ENCODE data around the gene PRKCE.
A peak's percentile ranks its signal among the peaks of the same experiment; 100 is the strongest.

Gene PRKCE

DNA sequence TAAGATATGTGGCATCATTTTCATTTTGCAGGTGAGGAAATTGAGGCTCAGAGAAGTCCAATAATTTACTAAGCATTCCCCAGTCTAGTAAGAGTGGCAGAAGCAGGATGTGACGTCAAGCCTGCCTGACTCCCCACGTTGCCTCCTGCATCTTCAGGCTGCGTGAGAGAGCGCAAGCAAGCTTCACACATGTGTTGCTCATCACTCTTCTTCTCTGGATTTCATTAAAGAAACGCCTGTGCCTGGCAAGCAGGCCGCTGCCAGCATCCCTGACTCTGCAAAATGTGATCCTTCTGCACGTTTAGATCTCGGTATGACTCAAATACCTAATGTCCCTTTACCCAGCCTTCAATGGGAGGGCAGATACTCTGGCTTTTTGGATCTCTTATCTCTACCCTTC lies 96.8 kb downstream of the PRKCE start:
- DNase-seq (ENCODE audit: insufficient read length, low spot score) (no peak), FAIRE-seq (no peak)

DNA sequence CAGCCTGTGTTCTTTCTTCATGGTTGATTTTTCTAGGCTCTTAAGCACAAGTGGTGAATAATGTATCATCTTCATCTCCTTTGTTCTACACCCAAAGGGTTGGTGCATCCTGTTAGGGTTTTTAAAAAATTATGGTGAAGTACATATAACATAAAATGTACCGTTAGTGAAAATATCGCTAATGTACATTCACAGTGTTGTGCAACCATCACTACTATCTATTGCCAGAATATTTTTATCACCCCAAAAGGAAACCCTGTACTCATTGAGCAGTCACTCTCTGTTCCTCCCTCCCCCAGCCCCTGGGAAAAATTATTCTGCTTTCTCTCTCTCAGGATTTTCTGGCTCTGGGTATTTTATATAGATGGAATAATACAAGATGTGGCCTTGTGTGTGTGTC lies 98.5 kb downstream of the PRKCE start:
- DNase-seq (ENCODE audit: insufficient read length, low spot score): no peak
- no peak for FAIRE-seq

DNA sequence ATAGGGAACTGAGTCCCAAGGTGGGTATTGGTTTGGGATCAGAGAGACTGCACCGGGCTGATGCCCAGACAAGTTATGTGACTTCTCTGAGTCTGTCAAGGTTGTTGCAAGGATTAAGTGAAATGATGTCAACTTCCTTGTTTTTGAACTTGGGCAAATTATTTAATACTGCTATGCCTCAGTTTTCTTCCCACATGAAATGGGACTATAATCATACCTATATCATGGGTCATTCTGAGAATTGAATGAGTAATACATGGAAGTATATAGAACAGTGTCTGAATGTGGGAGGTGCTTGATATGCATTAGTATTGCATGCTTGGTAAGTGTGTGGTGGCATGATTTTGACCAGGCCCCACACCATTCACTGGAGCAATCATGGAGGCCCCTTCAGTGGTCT lies 99.0 kb downstream of the PRKCE start:
- DNase-seq (ENCODE audit: insufficient read length, low spot score) (no peak), FAIRE-seq (no peak)

DNA sequence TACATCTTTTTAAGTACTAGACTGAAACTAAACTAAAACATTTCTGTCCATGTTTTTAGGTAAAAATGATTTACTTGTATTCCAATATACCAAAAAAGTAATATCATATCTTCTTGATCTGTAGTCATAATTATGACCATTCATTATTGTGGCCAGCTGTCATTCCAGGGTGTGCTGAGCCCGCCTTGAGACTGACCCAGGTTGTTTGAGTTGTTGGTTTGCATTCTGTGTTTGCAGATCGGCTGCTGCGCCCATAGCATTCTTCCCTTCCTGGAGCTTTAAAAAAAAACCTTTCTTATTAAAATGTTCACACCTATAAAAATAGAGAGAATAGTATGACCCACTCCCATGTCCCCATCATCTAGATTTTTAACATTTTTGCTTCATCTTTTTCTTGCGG lies 101.9 kb downstream of the PRKCE start:
- DNase-seq (ENCODE audit: insufficient read length, low spot score) (no peak), FAIRE-seq (no peak)

DNA sequence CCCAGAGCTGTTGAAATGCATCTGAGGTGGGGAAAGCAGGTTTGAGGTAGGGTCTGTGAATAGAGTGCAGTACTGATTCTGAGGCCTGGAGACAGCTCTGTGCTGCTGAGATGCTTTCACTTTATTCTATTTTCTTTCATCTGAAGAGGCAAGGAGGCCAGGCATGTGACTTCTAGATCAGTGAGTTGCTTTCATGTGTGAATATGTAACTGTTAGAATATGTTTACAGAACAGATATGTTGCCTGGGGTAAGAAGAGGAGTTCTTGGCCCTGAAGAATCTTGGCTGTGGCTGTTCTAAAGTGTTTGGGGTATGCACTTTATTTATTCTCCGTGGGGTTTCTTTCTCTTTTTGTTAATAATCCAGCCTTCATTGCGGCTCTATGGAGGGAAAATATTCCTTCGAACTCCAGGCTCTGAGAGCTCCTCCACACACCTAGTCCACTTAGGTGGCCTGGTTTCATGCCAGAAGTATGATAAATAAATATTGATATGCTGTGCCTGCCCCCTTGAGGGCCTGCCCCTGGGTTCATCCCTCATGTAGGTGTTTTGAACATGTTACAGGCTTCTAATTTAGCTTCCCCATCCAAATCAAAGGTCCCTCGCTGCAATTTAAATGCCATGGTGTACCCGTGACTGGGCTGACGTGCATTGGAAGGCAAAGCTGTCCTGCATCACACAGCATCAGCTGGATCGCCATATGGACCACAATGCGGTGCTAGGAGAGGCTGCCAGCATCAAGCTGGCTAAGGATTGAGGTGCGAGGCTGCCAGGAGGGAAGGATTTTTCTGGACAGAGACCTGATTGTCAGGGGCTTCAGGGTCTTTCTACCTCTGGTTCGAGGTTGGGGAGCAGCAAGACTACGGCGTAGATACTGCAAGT lies 102.9 kb downstream of the PRKCE start:
- DNase-seq (ENCODE audit: insufficient read length, low spot score) (no peak), FAIRE-seq (peak; percentile 33)

DNA sequence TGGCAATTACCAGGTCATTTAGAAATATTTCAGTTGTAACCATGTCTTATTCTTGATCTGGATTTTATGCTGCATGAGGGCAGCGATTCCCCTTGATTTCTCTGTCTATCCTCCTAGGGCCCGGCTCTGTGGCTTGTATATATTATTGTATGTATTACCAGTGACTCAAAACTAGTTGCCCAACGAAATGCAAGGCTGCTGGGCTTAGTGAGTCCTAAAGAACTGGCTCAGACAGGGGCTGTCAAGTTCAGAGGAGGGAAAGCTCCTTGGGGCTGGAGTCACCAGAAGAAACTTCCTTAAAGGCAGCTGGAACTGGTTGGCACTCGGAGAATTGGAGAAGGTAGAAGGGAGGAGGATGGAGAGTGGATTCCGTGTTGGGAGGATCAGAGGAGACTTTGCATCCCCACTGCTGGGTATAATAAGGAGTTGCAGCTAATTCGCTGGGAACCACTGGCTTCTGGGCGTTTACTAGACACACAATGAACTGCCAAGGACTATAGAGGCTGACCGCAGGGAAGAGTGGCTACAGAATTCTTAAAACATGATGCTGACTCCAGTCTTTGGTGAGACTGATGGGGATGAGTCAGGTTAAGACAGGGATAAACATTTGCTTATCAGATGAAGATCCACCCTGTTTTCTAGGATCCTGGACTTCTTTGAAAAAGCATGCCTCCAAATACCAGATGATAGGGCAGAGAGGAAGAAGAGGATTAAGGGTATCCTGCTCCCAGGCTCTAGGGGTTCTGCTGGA lies 104.3 kb downstream of the PRKCE start:
- DNase-seq (ENCODE audit: insufficient read length, low spot score) (peak; percentile 63), FAIRE-seq (peak; percentile 28)

DNA sequence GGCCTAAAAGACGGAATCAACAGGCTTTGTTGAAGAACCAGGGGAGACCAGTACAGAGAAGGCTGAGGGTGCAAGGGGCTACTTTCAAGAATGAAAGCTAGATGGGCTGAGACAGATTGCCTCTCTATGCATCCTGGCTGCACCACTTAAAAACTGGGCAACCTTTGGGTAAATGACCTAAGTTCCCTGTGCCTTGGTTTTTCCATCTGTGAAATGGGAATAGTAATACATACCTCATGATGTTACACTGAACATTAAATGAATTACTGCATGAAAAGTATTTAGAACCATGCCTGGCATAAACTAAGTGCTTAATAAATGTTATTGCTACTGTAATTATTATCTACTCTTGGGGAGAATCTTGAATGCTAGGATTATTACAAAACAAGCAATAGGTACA lies 106.5 kb downstream of the PRKCE start:
- FAIRE-seq: no peak
- no peak for DNase-seq (ENCODE audit: insufficient read length, low spot score)

DNA sequence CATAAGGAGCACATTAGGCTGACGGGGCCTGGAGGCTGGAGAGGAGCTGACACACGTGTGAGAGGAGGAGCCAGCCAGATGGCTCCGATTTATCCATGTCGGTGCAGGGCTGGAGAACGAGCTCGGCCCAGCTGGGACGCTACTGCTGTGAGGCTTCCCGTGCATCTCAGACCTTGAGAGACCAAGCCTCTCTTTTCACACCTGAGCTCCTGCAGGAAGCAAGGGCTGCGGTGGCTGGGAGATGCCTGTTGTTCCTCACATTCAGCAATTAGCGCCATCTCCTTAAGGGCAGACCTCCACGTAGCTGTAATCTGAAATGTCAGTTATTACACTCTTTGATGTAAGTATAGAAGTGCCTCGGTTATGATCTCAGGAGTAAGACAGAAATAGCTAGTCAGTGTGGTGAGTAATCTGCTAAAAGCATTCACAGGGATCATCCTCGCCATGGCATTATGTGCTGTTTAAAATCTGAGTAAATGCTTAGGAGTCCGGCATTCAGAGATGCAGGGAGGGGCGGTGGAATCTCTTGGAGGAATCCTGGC lies 107.9 kb downstream of the PRKCE start:
- peak; percentile 4 for FAIRE-seq
- DNase-seq (ENCODE audit: insufficient read length, low spot score): no peak

DNA sequence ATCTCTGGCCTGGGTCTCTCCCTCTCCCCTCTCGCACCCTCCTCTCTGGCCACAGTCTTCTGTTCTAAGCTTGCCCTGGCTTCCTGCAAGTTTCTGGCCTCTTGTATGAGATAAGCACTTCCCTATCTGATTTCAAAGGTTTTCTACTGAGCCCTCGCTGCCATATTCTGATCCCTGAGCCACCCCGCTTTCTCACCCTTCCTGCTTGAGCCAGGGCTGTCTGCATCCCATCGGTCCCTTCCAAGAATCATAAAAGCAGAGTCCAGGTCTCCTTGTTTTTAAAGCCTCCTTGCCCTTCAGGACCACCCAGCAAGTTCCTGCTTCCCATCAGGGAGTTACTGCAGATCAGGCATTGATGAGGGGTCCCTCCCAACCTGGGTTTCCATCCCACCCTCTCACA lies 110.2 kb downstream of the PRKCE start:
- FAIRE-seq: no peak
- DNase-seq (ENCODE audit: insufficient read length, low spot score): no peak

DNA sequence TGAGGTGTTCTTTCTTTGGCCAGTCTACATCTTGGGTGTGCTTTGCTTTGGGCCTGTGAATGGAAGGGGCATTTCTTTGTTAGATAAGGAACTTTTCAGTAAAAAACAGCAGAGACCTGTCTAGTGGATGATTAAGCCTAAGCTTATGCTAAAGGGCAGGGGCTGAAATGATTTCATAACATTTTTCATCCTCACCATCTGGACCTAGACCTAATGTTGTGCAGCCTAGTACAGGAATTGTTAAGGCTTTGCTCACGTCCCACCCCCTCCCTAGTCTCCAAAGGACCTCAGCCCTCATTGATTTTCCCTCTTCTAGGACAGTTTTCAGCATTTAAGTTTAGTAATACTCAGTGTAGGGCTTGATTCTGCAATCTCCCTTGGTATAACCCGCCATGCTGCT lies 111.8 kb downstream of the PRKCE start:
- FAIRE-seq (no peak), DNase-seq (ENCODE audit: insufficient read length, low spot score) (no peak)

DNA sequence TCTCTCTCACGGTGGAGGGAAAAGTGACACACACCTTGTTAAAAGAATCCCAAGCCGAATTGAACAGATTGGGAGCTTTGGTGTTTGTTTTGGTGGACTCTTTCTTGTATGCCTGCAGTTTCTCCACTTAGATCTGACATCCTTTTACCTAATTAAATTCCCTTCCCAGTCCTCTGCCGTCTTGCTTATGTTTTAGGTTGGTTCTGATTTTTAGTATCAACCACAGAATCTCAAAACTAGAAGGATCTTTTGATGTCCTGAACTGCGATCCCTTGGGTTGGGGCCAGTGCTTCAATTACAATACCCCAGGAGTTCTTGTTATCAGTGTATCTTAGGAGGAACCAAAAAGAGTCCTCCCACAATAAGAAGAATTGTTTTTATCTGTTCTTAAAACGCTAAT lies 112.3 kb downstream of the PRKCE start:
- no peak for DNase-seq (ENCODE audit: insufficient read length, low spot score)
- FAIRE-seq: no peak

DNA sequence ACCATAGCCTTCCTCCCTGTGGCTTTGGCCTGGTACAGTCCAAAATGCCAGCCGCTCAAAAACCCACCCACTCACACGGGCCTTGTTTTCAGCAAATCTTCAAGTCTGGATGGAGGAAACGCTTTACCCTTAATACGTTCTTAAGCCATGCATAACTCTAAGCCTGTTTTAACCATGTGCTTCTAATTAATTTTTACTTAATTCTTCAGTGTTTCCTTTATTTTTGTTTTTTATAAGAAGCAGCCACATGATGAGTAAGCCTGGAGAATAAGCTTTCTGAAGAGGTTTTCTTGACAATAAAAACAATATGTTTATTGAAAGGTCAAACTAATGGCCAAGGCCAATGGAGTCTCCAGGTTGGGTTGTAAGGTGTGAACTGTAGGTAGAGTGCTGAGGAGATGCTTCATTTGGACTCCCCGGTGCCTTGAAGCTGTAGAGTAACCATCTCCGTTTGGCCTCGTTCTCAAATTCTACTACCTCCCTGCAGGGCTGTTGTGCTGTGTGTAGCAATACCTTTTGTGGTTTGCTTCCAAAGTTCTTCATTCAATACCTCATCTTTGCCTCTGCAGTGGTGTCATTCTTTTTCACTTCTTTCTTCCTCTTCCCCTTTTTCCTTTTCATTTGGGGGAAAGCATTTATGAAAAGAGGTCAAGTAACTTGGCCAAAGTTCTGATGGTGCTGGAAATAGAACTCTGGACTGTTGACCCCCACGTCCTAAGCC lies 113.7 kb downstream of the PRKCE start:
- no peak for DNase-seq (ENCODE audit: insufficient read length, low spot score)
- FAIRE-seq: no peak

DNA sequence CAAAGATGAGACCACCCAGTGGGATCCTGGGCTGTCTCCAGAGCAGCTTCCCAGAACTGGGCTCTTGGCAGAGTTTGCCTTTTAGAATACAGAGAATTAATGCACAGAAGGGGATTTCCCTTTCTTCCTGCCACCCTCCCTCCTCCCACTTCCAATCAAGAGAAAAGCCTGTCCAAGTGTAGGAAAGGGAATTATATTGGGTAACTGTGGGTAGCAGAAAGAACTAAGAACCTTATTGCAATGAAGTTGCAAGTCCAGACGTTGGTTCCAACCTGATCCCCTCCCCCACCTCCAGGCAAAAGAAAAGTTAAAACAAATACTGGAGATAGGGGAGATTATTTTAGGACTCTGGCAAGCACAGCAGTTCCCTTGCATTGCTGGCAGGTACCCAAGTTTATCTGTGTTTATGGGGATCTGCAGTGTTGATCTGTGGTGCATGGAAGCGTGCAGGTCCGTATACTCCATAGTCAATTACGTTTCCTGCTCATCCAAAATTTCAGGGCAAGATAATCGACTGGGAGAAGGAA lies 114.3 kb downstream of the PRKCE start:
- DNase-seq (ENCODE audit: insufficient read length, low spot score) (no peak), FAIRE-seq (no peak)

DNA sequence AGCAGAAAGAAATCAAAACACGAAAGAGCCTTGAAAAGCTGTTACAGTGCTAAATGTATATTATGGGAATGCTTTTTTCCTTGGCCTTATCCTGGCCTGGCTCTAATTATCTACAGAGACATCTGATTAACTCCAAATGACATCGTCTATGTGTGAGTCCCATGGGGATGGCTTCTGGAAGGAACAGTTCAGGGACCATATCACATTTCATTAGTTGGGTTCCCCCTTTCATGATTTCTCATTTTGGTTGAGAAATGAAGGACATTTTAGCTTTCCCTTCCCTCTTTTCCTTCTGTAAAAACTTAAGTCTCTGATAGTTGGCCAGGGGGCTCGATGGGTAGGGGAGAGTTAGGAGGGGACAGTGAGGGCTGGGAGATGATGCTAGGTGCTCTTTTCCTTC lies 116.7 kb downstream of the PRKCE start:
- DNase-seq (ENCODE audit: insufficient read length, low spot score): no peak

DNA sequence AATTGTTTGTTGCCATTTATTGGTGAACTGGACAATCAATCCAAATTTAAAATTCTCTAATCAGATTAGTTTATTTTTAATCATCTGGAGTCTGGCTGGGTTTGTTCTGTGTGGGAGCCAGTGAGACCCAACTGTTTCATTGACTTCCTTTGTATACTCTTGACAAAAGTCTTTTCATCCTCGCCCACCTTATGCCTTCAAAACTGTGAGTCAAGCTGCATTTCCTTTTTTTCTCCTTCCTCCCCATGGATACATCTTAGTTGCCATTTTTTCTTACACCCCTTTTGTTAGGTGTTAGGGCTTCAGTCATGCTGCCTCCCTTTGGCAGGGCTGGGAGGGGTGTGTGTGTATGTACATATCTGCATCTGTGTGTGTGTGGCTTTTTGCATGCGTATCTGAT lies 117.6 kb downstream of the PRKCE start:
- no peak for DNase-seq (ENCODE audit: insufficient read length, low spot score)
- peak; percentile 55 for FAIRE-seq

More for the DNA sequence above, 116.7 kb downstream of the PRKCE start:
- FAIRE-seq: no peak

DNA sequence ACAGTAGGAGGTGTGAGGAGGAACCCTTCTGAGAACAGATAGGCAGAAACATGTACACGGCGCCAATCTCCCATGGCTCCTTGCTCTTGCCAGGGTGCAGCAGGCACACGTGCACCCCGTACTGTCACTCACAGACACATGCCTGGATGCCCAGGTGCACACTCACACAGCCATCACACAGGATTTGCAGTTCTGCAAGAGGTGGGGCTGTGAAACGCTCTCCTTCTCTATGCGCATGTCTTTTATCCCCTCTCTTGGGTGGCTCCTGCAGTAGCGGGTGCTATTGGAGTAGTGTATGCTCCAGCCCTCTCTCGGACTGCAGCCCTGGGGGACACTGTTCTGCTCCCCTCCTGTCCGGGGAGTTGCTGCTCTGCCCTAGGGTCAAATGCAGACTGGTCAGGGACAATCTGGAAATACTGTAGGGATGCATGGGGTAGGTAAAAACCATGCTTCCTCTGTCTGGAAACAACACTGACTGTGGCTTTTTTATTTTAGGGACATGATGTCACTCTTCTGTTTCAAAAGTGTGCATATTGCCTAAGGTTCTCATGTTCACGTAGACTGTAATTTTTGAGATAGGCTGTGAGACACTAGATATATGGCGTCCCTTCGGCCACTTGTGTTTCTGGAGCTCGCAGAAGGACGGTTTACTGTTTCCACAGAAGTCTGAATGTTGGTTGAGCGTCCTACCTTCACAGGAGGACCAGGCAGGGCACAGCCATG lies 118.5 kb downstream of the PRKCE start:
- FAIRE-seq: no peak
- DNase-seq (ENCODE audit: insufficient read length, low spot score): no peak

DNA sequence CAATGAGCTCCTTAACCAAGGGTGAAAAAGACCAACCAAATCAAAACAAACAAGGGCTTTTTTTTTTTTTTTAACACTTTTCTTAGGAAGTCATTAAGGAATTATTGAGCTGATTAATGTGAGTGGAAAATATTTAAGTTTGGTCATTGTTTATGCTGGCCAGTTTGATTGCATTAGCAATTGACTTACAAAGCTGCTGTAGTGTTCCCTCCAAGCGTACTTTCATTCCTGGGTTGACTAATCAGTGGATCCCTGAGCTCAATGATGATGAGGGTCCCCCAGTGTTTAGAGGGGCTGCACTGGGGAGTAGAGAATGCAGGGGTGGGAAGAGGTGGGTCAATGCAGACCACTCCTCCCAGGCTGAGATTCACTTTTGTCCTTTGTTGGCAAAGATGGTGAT lies 119.3 kb downstream of the PRKCE start:
- no peak for DNase-seq (ENCODE audit: insufficient read length, low spot score)
- no peak for FAIRE-seq

DNA sequence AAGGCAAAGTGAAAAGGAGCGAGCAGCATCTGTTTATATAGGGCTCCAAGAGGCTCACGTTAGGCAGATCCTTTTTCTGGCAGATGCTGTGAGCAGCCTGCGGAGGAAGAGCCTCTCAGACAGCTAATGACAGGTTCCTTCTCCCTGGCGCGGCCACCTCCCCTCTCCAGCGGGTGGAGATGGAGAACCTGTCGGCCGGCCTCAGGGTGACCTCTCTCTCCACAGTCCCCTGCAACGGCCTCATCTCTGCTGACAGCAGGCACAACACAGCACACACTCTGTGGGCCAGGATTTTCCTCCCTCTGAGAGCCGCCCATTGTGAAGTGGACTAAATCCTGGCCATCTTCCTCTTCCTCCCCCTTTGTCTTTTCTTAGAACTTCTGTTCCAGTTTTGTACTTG lies 119.8 kb downstream of the PRKCE start:
- no peak for FAIRE-seq
- DNase-seq (ENCODE audit: insufficient read length, low spot score): no peak

DNA sequence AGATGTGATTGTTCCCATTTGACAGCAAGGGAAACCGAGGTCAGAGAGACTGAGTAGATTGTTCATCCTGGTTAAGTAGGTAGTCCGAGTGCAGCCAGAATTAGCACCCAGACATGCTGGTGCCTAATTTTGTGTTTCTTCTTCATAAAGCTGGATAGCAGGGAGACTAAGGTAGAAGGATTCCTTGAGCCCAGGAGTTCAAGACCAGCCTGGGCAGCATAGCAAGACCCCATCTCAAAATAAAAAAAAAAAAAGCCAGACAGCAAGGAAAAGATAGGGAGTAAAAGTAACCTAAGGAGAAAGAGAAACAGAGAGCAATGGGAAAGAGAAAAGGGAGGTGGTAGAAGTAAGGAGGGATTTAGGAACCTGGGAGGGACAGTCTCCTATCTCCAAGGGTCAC lies 120.6 kb downstream of the PRKCE start:
- FAIRE-seq (no peak), DNase-seq (ENCODE audit: insufficient read length, low spot score) (no peak)

DNA sequence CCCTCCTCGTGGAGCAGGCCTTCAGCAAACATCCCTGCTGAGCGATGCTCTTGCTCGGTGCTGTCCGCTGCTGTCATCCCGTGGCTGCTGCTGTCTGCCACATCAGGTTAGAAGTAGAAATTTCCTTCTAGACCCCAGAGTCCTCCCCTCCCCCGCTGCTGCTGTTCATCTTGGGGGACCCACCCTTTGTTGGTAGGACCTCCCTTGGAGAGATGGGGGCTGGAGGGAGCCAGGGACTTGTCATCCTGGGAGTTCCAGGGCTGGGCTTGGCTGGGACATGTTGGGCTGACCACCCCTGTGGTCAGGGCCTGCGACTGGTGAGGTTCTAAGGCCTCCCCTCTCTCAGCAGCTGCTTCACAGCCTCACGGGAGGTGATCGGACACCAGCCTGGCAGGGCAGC lies 122.4 kb downstream of the PRKCE start:
- FAIRE-seq (no peak), DNase-seq (ENCODE audit: insufficient read length, low spot score) (no peak)
